AG10803 (cell line): Measurements from ENCODE around the gene CRTC1.

Experiments
- DNase-seq: peaks from one replicate; pipeline ENCODE4 v3.0.0; 2010; ENCODE audit warnings: low read depth
- H3K4me3 ChIP-seq: 2 replicates; pipeline ENCODE4 v1.5.1; 2011; ENCODE audit warnings: mild to moderate bottlenecking, low read length, control low read depth
- TF ChIP-seq, protein P1 (sequence below): conservative IDR thresholded peaks from 2 replicates; pipeline ENCODE4 v1.5.1; 2011; ENCODE audit warnings: mild to moderate bottlenecking, low read length, control low read depth, inconsistent platforms

The CRTC1 gene

DNA sequence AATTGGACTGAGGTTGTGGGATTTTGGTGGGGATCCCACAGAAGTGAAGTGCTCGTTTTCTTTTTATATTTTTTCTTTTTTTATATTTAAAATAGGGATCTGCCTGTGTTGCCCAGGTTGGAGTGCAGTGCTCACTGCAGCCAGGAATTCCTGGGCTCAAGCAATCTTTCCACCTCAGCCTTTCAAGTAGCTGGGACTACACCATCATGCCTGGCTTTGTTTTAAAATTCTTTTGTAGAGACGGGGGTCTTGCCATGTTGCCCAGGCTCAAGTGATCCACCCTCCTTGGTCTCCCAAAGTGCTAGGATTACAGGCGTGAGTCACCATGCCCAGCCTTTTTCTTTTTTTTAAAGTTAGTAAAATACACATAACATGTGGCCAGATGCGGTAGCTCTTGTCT is 20.6 kb downstream of the CRTC1 start:
- TF ChIP-seq, protein P1, sequence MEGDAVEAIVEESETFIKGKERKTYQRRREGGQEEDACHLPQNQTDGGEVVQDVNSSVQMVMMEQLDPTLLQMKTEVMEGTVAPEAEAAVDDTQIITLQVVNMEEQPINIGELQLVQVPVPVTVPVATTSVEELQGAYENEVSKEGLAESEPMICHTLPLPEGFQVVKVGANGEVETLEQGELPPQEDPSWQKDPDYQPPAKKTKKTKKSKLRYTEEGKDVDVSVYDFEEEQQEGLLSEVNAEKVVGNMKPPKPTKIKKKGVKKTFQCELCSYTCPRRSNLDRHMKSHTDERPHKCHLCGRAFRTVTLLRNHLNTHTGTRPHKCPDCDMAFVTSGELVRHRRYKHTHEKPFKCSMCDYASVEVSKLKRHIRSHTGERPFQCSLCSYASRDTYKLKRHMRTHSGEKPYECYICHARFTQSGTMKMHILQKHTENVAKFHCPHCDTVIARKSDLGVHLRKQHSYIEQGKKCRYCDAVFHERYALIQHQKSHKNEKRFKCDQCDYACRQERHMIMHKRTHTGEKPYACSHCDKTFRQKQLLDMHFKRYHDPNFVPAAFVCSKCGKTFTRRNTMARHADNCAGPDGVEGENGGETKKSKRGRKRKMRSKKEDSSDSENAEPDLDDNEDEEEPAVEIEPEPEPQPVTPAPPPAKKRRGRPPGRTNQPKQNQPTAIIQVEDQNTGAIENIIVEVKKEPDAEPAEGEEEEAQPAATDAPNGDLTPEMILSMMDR: no peak
- no peak overlapping the region for H3K4me3 ChIP-seq
- DNase-seq: no peak

DNA sequence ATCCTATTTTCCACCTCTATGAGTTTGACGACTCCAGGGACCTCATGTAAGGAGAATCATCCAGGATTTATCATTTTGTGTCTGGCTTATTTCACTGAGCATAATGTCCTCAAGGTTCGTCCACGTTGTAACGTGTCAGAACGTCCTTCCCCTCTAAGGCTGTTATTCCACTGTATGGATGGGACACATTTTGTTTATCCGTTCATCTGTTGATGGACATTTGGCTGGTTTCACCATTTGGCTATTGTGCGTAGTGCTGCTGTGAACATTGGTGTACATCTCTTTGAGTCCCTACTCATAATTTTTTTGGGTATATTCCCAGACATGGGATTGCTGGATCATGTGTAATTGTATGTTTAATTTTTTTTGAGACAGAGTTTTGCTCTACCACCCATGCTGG is 21.5 kb downstream of the CRTC1 start:
- TF ChIP-seq, protein P1: no peak
- no peak overlapping the region for H3K4me3 ChIP-seq
- DNase-seq: no peak

DNA sequence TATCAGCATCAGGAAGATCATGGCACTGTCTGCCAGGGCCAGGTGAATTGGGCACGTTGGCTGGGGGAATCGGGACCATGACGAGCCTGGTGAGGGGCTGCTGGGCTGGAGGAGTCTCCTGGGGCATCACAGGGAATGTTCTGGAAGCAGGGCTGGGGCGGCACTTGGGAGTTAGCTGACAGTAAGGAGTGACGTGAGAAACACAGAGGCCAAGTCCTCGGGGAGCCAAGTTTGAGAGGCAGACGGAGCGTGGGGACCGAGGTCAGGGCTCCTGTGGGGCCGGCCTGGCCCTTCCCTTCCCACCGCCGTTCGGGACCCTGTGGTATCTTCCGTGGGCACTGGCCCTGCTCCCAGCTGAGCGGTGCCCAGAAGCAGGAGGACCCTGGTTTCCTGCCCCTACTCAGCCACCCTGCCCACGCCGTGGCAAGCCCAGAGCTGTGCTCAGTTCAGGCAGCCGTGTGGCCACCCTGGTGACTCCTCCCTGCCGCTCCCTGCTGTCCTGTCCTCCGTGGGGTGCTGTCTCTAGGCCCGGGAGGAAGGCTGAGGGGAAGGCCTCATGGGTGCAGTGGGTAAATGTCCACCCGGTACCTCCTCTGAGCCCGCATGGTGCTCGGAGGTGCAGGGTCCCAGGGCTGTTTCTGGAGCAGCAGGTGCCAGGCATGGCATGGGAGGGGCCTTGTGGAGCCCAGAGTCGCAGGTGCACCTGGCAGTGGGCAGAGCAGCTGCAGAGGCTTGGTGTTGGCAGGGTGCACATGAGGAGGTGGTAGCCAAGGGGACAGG is 25.2 kb downstream of the CRTC1 start:
- no peak overlapping the region for H3K4me3 ChIP-seq
- TF ChIP-seq, protein P1: no peak
- DNase-seq: no peak

DNA sequence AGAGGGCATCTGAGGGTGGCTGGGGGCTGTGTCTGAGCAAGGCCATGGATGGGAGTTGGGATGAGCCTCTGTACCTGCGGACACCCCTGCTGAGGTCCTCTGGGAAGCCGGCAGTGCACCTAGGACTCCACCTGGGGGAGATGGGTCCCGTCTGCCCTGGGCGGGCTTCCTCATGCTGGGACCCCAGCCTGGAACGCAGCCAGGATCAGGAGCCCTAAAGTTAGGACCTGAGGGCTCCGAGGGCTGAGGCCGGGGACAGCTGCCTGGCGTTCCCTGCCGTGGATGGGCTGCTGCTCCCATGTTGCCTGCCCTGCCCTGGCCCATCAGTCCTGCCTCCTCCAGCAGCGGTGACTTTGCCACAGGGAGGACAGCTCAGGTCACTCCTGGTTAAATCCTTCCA is 26.1 kb downstream of the CRTC1 start:
- no peak for DNase-seq
- TF ChIP-seq, protein P1: no peak
- H3K4me3 ChIP-seq: no peak overlapping the region

DNA sequence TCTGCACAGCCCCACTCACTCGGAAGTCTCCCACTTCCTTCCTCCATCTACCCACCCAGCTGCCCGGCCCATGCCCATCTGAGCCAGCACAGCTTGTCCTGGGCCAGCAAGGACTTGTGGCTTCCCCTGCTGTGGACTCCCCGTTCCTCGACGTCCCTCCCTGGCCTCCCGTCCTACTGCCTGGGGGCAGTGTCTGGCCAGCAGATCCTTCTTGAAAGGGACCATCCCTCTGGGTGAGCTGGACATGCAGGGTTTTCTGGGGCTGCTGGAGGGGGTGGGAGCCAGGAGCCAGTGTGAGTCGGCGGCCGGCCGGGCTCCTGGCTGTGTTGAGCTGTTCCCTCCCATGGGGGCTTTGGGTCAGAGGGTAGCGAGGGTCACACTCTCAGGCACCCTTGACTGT is 26.7 kb downstream of the CRTC1 start:
- no peak overlapping the region for H3K4me3 ChIP-seq
- TF ChIP-seq, protein P1: no peak
- DNase-seq: no peak

DNA sequence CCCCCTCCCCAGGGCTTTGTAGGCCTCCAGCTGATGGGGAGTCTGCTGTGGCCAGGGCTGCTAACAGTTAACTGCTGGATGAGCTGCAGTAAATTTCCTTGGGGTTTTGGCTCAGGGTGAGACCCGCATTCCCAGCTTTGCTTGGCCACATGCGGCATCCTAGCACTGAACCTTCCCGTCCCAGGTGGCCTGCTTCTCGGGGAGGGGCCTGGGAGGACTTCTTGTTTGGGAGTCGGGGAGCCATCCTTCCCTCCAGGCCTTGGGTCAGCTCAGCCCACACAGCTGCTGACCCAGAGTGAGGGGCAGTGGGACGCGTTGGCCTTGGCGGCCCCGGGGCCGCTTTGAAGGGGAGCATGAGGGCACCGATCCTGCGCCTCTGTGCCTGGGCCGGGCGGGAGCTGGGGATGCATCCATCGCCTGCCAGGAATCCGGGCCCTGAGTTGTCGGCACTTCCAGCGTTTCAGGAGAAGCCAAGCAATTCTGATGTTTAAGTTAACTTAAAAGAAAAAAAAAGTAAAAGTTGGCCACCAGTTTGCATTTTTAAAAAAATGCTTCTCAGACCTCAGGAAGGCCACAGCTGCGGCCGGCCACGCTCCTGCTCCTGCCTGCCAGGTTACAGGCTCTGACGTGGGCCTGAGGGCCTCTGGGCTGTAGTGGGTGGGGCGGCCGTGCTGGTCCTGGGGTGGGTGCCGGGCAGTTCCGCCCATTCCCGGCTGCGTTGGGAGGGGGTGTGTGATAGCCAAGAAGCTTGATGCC is 27.7 kb downstream of the CRTC1 start:
- peak; percentile 4 for DNase-seq
- TF ChIP-seq, protein P1: no peak
- no peak overlapping the region for H3K4me3 ChIP-seq

DNA sequence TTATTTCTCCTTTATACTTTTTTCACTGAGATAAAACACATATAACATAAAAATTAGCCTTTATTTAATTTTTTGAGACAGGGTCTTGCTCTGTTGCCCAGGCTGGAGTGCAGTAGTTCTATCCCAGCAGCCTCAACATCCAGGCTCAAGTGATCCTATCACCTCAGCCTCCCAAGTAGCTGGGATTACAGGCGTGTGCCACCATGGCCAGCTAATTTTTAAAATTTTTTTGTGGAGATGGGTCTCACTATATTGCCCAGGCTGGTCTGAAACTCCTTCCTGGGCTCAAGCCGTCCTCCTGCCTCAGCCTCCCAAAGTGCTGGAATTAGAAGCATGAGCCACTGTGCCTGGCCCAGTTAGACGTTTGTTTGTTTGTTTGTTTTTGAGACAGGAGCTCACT is 28.4 kb downstream of the CRTC1 start:
- TF ChIP-seq, protein P1: no peak
- DNase-seq: no peak
- H3K4me3 ChIP-seq: no peak overlapping the region
